Measurements from ENCODE around the gene ATP4B.

ATP4B gene

DNA sequence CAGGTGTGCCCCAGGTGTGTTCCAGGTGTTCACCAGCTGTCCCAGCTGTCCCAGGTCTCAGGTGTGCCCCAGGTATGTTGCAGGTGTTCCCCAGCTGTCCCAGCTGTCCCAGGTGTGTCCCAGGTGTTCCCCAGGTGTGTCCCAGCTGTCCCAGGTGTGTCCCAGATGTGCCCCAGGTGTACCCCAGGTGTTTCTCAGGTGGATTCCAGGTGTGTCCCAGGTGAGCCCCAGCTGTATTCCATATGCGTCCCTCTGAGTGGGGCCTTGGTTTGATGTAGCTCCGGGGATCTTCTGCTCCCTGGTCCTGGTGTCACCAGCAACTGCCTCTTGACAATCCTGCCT is 8.3 kb upstream of the ATP4B start:
- H3K4me2 ChIP-seq (ENCODE audit: low read depth, low read length), result no peak overlapping the region
- H4K20me1 ChIP-seq (ENCODE audit: insufficient read depth, low read length), result no peaks in the 10 kb centered on the region
- H3K79me2 ChIP-seq (ENCODE audit: low read length), result no peaks in the 10 kb centered on the region
- no peak overlapping the region for H3K9ac ChIP-seq (ENCODE audit: low read length)
- peaks cover 7% of the 10 kb centered on the region; the same call in 1 of the 2 replicates for H3F3A ChIP-seq (ENCODE audit: insufficient read depth, low read length)
- no peak overlapping the region for H2AFZ ChIP-seq (ENCODE audit: low read length)
- no peak for DNase-seq
- H3K27ac ChIP-seq (ENCODE audit: low read length), result no peak overlapping the region
- H3K9me3 ChIP-seq (replicated peaks; ENCODE audit: insufficient read depth, low read length), result no peaks in the 10 kb centered on the region
- no peaks in the 10 kb centered on the region for H3K4me1 ChIP-seq (ENCODE audit: low read length)
- H3K4me3 ChIP-seq (ENCODE audit: low read length), result no peak overlapping the region
- no peak for TF ChIP-seq EZH2 (optimal IDR thresholded peaks at IDR 0.05; ENCODE audit: low read depth, low read length)
- TF ChIP-seq EZH2phosphoT487 (IDR thresholded peaks at IDR 0.05; ENCODE audit: low read length), result no peak
- TF ChIP-seq, protein P1, sequence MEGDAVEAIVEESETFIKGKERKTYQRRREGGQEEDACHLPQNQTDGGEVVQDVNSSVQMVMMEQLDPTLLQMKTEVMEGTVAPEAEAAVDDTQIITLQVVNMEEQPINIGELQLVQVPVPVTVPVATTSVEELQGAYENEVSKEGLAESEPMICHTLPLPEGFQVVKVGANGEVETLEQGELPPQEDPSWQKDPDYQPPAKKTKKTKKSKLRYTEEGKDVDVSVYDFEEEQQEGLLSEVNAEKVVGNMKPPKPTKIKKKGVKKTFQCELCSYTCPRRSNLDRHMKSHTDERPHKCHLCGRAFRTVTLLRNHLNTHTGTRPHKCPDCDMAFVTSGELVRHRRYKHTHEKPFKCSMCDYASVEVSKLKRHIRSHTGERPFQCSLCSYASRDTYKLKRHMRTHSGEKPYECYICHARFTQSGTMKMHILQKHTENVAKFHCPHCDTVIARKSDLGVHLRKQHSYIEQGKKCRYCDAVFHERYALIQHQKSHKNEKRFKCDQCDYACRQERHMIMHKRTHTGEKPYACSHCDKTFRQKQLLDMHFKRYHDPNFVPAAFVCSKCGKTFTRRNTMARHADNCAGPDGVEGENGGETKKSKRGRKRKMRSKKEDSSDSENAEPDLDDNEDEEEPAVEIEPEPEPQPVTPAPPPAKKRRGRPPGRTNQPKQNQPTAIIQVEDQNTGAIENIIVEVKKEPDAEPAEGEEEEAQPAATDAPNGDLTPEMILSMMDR (IDR thresholded peaks at IDR 0.05; ENCODE audit: low read length), result no peak
- H3K36me3 ChIP-seq (replicated peaks; ENCODE audit: insufficient read depth, low read length), result no peaks in the 10 kb centered on the region
- peaks cover 23% of the 10 kb centered on the region for H3K27me3 ChIP-seq (replicated peaks; ENCODE audit: insufficient read depth, low read length)
- no peaks in the 10 kb centered on the region for H3K9me2 ChIP-seq (replicated peaks; ENCODE audit: insufficient read depth, low read length)

DNA sequence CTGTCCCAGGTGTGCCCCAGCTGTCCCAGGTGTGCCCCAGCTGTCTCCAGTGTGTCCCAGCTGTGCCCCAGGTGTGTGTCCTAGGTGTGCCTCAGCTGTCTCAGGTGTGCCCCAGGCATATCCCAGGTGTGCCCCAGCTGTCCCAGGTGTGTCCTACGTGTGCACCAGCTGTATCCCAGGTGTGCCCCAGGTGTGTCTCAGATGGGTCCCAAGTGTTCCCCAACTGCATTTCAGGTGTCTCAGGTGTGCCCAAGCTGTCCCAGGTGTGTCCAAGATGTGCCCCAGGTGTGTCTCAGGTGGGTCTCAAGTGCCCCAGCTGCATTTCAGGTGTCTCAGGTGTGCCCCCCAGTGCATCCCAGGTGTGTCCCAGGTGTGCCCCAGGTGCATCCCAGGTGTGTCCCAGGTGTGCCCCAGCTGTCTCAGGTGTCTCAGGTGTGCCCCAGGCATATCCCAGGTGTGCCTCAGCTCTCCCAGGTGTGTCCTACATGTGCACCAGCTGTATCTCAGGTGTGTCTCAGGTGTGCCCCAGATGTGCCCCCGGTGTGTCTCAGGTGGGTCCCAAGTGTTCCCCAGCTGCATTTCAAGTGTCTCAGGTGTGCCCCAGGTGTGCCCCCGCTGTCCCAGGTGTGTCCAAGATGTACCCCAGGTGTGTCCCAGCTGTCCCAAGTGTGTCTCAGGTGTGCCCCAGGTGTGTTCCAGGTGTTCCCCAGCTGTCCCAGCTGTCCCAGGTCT is 7.8 kb upstream of the ATP4B start:
- H4K20me1 ChIP-seq (ENCODE audit: insufficient read depth, low read length), result no peaks in the 10 kb centered on the region
- H3K79me2 ChIP-seq (ENCODE audit: low read length), result no peaks in the 10 kb centered on the region
- H3K27ac ChIP-seq (ENCODE audit: low read length), result no peak overlapping the region
- no peak for DNase-seq
- no peaks in the 10 kb centered on the region for H3K9me3 ChIP-seq (replicated peaks; ENCODE audit: insufficient read depth, low read length)
- TF ChIP-seq, protein P1 (IDR thresholded peaks at IDR 0.05; ENCODE audit: low read length), result no peak
- TF ChIP-seq EZH2phosphoT487 (IDR thresholded peaks at IDR 0.05; ENCODE audit: low read length) (no peak), EZH2 (optimal IDR thresholded peaks at IDR 0.05; ENCODE audit: low read depth, low read length) (no peak)
- no peak overlapping the region for H2AFZ ChIP-seq (ENCODE audit: low read length)
- H3F3A ChIP-seq (ENCODE audit: insufficient read depth, low read length), result peaks cover 7% of the 10 kb centered on the region; the same call in 1 of the 2 replicates
- no peak overlapping the region for H3K4me3 ChIP-seq (ENCODE audit: low read length)
- no peaks in the 10 kb centered on the region for H3K9me2 ChIP-seq (replicated peaks; ENCODE audit: insufficient read depth, low read length)
- no peaks in the 10 kb centered on the region for H3K36me3 ChIP-seq (replicated peaks; ENCODE audit: insufficient read depth, low read length)
- no peak overlapping the region for H3K9ac ChIP-seq (ENCODE audit: low read length)
- H3K4me1 ChIP-seq (ENCODE audit: low read length), result no peaks in the 10 kb centered on the region
- peaks cover 23% of the 10 kb centered on the region for H3K27me3 ChIP-seq (replicated peaks; ENCODE audit: insufficient read depth, low read length)
- H3K4me2 ChIP-seq (ENCODE audit: low read depth, low read length), result no peak overlapping the region

DNA sequence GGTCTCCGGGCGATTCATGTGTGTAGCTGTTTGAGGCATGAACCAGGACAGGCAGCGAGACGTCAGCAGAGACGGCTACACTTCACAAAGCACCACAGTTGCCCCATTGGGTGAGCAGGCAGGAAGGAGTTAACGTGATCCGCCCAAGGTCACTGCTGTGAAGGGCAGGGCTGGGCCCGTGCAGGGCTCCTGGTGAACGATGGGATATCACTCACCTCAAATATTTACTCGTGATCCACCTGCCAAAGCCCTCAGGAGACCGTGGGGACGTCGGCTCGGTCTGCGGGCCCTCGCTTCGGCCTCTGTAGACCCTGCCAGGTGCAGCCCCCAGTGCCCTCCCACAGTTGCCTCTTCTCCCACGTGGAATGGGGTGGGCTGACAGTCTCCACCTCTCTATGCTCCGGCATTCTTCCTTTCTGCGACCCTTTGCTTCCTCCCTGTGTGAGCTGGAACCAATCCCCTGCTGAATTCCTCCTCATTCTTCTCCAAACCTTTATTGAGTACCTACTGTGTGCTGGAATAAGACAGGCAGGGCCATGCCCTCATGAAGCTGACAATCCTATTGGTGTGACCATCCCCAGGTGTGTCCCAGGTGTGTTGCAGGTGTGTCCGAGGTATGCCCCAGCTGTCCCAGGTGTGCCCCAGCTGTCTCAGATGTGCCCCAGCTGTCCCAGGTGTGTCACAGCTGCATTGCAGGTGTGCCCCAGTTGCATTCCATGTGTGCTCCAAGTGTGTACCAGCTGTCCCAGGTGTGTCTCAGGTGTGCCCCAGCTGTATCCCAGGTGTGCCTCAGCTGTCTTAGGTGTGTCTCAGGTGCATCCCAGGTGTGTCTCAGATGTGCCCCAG is 7.0 kb upstream of the ATP4B start:
- no peaks in the 10 kb centered on the region for H3K9me3 ChIP-seq (replicated peaks; ENCODE audit: insufficient read depth, low read length)
- H3K4me1 ChIP-seq (ENCODE audit: low read length), result no peaks in the 10 kb centered on the region
- H3K27me3 ChIP-seq (replicated peaks; ENCODE audit: insufficient read depth, low read length), result peaks cover 23% of the 10 kb centered on the region
- no peaks in the 10 kb centered on the region for H3K9me2 ChIP-seq (replicated peaks; ENCODE audit: insufficient read depth, low read length)
- H3K36me3 ChIP-seq (replicated peaks; ENCODE audit: insufficient read depth, low read length), result no peaks in the 10 kb centered on the region
- H3K4me2 ChIP-seq (ENCODE audit: low read depth, low read length), result no peak overlapping the region
- H3K27ac ChIP-seq (ENCODE audit: low read length), result no peak overlapping the region
- no peak overlapping the region for H3K4me3 ChIP-seq (ENCODE audit: low read length)
- no peaks in the 10 kb centered on the region for H3K79me2 ChIP-seq (ENCODE audit: low read length)
- H3F3A ChIP-seq (ENCODE audit: insufficient read depth, low read length), result peaks cover 7% of the 10 kb centered on the region; the same call in 1 of the 2 replicates
- H4K20me1 ChIP-seq (ENCODE audit: insufficient read depth, low read length), result no peaks in the 10 kb centered on the region
- H3K9ac ChIP-seq (ENCODE audit: low read length), result no peak overlapping the region
- TF ChIP-seq, protein P1 (IDR thresholded peaks at IDR 0.05; ENCODE audit: low read length), result no peak
- TF ChIP-seq EZH2 (optimal IDR thresholded peaks at IDR 0.05; ENCODE audit: low read depth, low read length), result no peak
- no peak for TF ChIP-seq EZH2phosphoT487 (IDR thresholded peaks at IDR 0.05; ENCODE audit: low read length)
- no peak overlapping the region for H2AFZ ChIP-seq (ENCODE audit: low read length)
- DNase-seq, result no peak

All from MM.1S (cell line).